Cardiac septum (tissue), 1 donor: ENCODE data around the gene DLG2. TPM values are rescaled to one million over a fixed set of nuclear protein-coding genes. Genes with fewer than 3 reads are reported as not detected.
"Not testable (repeated sequence)": the region's sequence is repeated elsewhere in the genome, so short reads cannot be mapped to it uniquely, and the experiment has no call there.

Experiments
- DNase-seq: peaks from one replicate; pipeline ENCODE4 v3.0.0-alpha.2; 2020; ENCODE audit warnings: low spot score
- intact Hi-C: fragments of 100-400 bp; cut with DNase I; formaldehyde crosslinking; loops from one replicate; pipeline ENCODE4 v1.14.0; 2022
- total RNA-seq: library from RNA; stranded (reverse); fragmentation: NEBNext Ultra II Directional; extraction: Animal tissue kit (Norgen Biotek cat#: 25700); gene quantifications from one replicate; pipeline ENCODE4 v1.2.1, GENCODE V29; 2021
- donor health status: DM: no; HTN: no; CAD: no.

DLG2 gene
- total RNA-seq, 1 donor from 2014 or later, result 9.9 TPM

GRCh38 chr11:83459798-83460197, 2167.3 kb downstream of the DLG2 start:
- DNase-seq, result no peak

GRCh38 chr11:83456566-83456965, 2170.6 kb downstream of the DLG2 start:
- intact Hi-C loops, result no loop called here
- no peak for DNase-seq

More at GRCh38 chr11:83459798-83460197, 2167.3 kb downstream of the DLG2 start:
- intact Hi-C loops, result no loop called here

- DNase-seq, result no peak
- intact Hi-C loops, result no loop called here
These were observed 2171.1 kb downstream of the DLG2 start for GRCh38 chr11:83456075-83456474.

GRCh38 chr11:83455356-83455755, 2171.8 kb downstream of the DLG2 start:
- intact Hi-C loops, result no loop called here
- DNase-seq, result no peak

- intact Hi-C loops, result no loop called here
- DNase-seq, result no peak
These were observed 2172.5 kb downstream of the DLG2 start for GRCh38 chr11:83454674-83455073.

GRCh38 chr11:83449338-83449913, 2177.7 kb downstream of the DLG2 start:
- intact Hi-C loops, result no loop called here
- no peak for DNase-seq

- DNase-seq, result no peak
- intact Hi-C loops, result no loop called here
These were observed 2178.5 kb downstream of the DLG2 start for GRCh38 chr11:83448686-83449085.

GRCh38 chr11:83443880-83444279, 2183.3 kb downstream of the DLG2 start:
- intact Hi-C loops, DNase-seq: not testable (repeated sequence)

- DNase-seq, result no peak
- intact Hi-C loops, result no loop called here
These were observed 2185.5 kb downstream of the DLG2 start for GRCh38 chr11:83441601-83442000.

- intact Hi-C loops, result no loop called here
- DNase-seq, result no peak
These were observed 2186.0 kb downstream of the DLG2 start for GRCh38 chr11:83441171-83441570.

GRCh38 chr11:83438438-83438837, 2188.7 kb downstream of the DLG2 start:
- intact Hi-C loops, result no loop called here
- DNase-seq, result no peak

GRCh38 chr11:83437939-83438338, 2189.2 kb downstream of the DLG2 start:
- intact Hi-C loops, result no loop called here
- DNase-seq, result no peak

- DNase-seq, result no peak
- intact Hi-C loops, result no loop called here
These were observed 2190.3 kb downstream of the DLG2 start for GRCh38 chr11:83436855-83437254.

- intact Hi-C loops, DNase-seq: not testable (repeated sequence)
These were observed 2192.3 kb downstream of the DLG2 start for GRCh38 chr11:83434812-83435211.

- intact Hi-C loops, result no loop called here
- DNase-seq, result no peak
These were observed 2199.2 kb downstream of the DLG2 start for GRCh38 chr11:83427943-83428342.

- intact Hi-C loops, result no loop called here
- no peak for DNase-seq
These were observed 2199.6 kb downstream of the DLG2 start for GRCh38 chr11:83427501-83427900.

- DNase-seq, result no peak
- intact Hi-C loops, result no loop called here
These were observed 2202.0 kb downstream of the DLG2 start for GRCh38 chr11:83425137-83425466.

GRCh38 chr11:83424376-83425136, 2202.6 kb downstream of the DLG2 start:
- intact Hi-C loops, result no loop called here
- no peak for DNase-seq

GRCh38 chr11:83422641-83423040, 2204.5 kb downstream of the DLG2 start:
- DNase-seq, intact Hi-C loops: not testable (repeated sequence)

GRCh38 chr11:83410605-83411565, 2216.3 kb downstream of the DLG2 start:
- DNase-seq, result no peak
- intact Hi-C loops, result no loop called here
